Lower lobe of right lung (tissue), 2 donors: ENCODE results near the gene ASTE1. TPM values are rescaled to one million over a fixed set of nuclear protein-coding genes. Genes with fewer than 3 reads are reported as not detected.
"Not testable (repeated sequence)": the region's sequence is repeated elsewhere in the genome, so short reads cannot be mapped to it uniquely, and the experiment has no call there.

Experiments
- ATAC-seq, 2 donors: fragments of 200-7000 bp; cut with Tn5 transposase; one replicate each; pipeline ENCODE4 v1.9.1; 2020 to 2022; ENCODE audit warnings: mild to moderate bottlenecking in 2 of 2, moderate library complexity in 2 of 2
- DNase-seq: peaks from one replicate; pipeline ENCODE4 v3.0.0-alpha.2; 2020
- H3K27ac ChIP-seq: fragments of 200-600 bp; one replicate; pipeline ENCODE4 v1.8.0; 2022
- H3K27me3 ChIP-seq: fragments of 200-600 bp; one replicate; pipeline ENCODE4 v1.8.0; 2022; ENCODE audit warnings: low read depth
- H3K36me3 ChIP-seq: fragments of 200-600 bp; one replicate; pipeline ENCODE4 v1.8.0; 2022; ENCODE audit warnings: mild to moderate bottlenecking
- H3K4me1 ChIP-seq: fragments of 200-600 bp; one replicate; pipeline ENCODE4 v1.8.0; 2022
- H3K4me3 ChIP-seq: fragments of 200-600 bp; one replicate; pipeline ENCODE4 v1.8.0; 2022; ENCODE audit warnings: mild to moderate bottlenecking
- H3K9me3 ChIP-seq: fragments of 200-600 bp; one replicate; pipeline ENCODE4 v1.8.0; 2022
- intact Hi-C: fragments of 100-400 bp; cut with DNase I; formaldehyde crosslinking; loops from one replicate; pipeline ENCODE4 v1.11.0; 2022
- total RNA-seq: library from RNA; stranded (reverse); fragmentation: NEBNext Ultra II Directional; extraction: Animal tissue kit (Norgen Biotek cat#: 25700); gene quantifications from one replicate; pipeline ENCODE4 v1.2.1, GENCODE V29; 2021
- TF ChIP-seq, protein P1 (sequence below): fragments of 200-600 bp; IDR thresholded peaks from one replicate; pipeline ENCODE4 v1.8.0; 2022; ENCODE audit warnings: antibody characterized with exemption, mild to moderate bottlenecking
- donor health status: DM: no; HTN: yes; CAD: no; lungs with severe emphysema.

The ASTE1 gene
- total RNA-seq, 1 donor from 2014 or later, result 8.1 TPM

DNA sequence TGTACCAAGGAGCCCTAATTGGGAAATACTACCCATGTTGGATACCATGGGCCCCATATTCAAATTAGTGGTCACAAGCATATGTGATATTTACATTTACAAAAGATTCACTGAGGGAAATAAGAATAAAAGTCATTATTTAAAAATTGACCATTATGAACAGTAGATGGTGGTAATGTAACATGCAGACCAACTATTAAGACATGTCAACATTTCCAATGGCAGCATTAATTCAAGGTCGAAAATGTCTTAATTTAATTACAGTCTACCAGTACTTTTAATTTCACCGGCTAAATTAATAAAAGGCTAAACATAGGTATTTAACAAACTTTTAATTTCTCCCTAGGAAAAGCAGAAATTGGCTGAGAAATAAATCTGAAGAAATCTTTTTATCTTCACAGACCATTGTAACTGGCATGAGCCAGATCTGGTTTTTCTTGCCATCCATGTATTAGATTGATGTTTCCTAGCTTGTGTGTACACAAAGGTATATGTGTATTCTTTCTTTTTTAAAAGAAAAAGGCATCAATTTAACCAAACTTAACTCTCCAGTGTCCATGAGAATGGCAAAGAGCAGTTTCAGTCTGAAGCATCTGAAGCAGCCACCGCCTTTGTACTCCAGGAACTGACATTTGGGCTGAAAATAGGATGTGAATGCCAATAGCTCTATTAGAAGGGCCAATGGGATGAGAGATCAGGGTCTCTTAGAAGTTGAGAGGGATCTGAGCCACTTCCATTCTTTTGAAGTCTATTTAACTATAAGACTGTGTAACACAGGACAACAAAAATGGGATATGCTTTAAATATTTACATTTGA lies 26.6 kb upstream of the ASTE1 start:
- ATAC-seq, result no peak
- H3K27me3 ChIP-seq, result no peaks in the 10 kb centered on the region
- TF ChIP-seq, protein P1, sequence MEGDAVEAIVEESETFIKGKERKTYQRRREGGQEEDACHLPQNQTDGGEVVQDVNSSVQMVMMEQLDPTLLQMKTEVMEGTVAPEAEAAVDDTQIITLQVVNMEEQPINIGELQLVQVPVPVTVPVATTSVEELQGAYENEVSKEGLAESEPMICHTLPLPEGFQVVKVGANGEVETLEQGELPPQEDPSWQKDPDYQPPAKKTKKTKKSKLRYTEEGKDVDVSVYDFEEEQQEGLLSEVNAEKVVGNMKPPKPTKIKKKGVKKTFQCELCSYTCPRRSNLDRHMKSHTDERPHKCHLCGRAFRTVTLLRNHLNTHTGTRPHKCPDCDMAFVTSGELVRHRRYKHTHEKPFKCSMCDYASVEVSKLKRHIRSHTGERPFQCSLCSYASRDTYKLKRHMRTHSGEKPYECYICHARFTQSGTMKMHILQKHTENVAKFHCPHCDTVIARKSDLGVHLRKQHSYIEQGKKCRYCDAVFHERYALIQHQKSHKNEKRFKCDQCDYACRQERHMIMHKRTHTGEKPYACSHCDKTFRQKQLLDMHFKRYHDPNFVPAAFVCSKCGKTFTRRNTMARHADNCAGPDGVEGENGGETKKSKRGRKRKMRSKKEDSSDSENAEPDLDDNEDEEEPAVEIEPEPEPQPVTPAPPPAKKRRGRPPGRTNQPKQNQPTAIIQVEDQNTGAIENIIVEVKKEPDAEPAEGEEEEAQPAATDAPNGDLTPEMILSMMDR, result no peak
- no peaks in the 10 kb centered on the region for H3K9me3 ChIP-seq
- DNase-seq, result no peak
- H3K4me3 ChIP-seq, result no peak overlapping the region
- no peaks in the 10 kb centered on the region for H3K4me1 ChIP-seq
- intact Hi-C loops, result no loop called here
- H3K27ac ChIP-seq, result no peak overlapping the region
- no peaks in the 10 kb centered on the region for H3K36me3 ChIP-seq

DNA sequence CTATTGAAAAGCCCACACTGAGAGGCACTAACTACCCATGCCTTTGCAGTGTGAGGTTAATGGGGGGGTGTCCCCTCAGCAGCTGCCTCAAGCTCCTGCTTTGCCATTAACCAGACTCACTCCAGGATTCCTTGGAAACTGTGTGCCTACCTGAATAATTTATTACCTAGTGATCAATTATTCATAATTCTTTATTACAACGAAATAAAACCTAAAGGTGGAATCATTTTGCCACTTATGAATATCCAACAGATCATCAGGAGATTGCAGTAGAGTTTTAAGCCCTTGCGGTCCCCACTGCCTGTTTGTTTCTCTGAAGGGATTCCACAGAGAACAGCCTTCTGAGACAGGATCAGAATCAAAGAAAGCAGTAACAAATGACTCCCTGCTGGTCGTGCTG lies 23.4 kb upstream of the ASTE1 start:
- no peaks in the 10 kb centered on the region for H3K9me3 ChIP-seq
- no peaks in the 10 kb centered on the region for H3K36me3 ChIP-seq
- DNase-seq, result no peak
- H3K27me3 ChIP-seq, result no peaks in the 10 kb centered on the region
- no peaks in the 10 kb centered on the region for H3K4me1 ChIP-seq
- H3K4me3 ChIP-seq, result no peak overlapping the region
- intact Hi-C loops, result no loop called here
- no peak overlapping the region for H3K27ac ChIP-seq
- TF ChIP-seq, protein P1, result no peak
- ATAC-seq, result no peak

DNA sequence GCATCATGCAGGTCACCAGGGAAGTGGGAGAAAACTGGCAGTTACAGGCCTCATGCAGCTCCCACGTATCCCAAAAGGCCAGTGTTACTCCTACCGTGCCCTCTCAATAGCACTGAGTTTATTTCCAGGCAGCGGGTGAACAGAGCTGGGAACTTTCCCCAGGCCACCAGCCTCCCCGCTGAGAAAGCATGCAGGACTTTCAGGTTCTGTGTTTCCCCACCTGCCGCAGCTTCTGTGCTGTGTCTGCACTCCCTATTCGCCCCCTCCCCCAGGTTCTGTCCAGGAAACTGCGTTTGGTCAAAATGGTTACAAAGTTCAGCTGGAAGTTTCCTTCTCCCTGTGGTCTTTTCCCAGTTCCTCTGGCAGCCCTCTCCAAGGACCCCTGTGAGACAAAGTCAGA lies 21.4 kb upstream of the ASTE1 start:
- Histone ChIP-seq H3K27ac (no peak overlapping the region), H3K27me3 (no peaks in the 10 kb centered on the region), H3K4me1 (no peaks in the 10 kb centered on the region), H3K9me3 (no peaks in the 10 kb centered on the region), H3K4me3 (no peak overlapping the region), H3K36me3 (no peaks in the 10 kb centered on the region)
- ATAC-seq (no peak), DNase-seq (no peak)
- TF ChIP-seq, protein P1, result no peak
- intact Hi-C loops, result no loop called here

DNA sequence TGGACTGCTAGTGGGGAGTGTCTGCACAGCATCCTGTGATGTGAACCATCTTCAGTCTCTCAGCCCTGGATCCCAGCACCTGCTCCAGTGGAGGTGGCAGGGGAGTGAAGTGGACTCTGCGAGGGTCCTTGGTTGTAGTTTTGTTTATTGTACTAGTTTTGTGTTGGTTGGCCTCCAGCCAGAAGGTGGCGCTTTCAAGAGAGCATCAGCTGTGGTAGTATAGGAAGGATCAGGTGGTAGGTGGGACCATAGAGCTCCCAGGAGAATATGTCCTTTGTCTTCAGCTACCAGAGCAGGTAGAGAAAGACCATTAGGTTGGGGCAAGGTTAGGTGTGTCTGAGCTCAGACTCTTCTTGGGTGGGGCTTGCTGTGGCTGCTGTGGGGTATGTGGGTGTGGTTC lies 21.0 kb upstream of the ASTE1 start:
- ATAC-seq, result no peak
- H3K27ac ChIP-seq, result no peak overlapping the region
- no peak for DNase-seq
- intact Hi-C loops, result no loop called here
- no peak overlapping the region for H3K4me3 ChIP-seq
- H3K9me3 ChIP-seq, result no peaks in the 10 kb centered on the region
- H3K4me1 ChIP-seq, result no peaks in the 10 kb centered on the region
- H3K27me3 ChIP-seq, result no peaks in the 10 kb centered on the region
- no peaks in the 10 kb centered on the region for H3K36me3 ChIP-seq
- TF ChIP-seq, protein P1, result no peak

DNA sequence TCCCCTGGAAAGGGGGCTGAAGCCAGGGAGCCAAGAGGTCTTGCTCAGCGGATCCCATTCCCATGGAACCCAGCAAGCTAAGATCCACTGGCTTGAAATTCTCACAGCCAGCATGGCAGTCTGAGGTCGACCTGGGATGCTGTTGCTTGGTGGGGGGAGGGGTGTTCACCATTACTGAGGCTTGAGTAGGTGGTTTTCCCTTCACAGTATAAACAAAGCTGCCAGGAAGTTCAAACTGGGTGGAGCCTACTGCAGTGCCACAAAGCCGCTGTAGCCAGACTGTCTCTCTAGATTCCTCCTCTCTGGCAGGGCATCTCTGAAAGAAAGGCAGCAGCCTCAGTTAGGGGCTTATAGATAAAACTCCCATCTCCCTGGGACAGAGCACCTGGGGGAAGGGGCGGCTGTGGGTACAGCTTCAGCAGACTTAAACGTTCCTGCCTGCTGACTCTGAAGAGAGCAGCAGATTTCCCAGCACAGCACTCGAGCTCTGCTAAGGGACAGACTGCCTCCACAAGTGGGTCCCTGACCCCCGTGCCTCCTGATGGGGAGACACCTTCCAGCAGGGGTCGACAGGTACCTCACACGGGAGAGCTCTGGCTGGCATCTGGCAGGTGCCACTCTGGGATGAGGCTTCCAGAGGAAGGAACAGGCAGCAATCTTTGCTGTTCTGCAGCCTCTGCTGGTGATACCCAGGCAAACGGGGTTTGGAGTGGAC lies 15.8 kb upstream of the ASTE1 start:
- H3K27ac ChIP-seq, DNase-seq, H3K36me3 ChIP-seq, H3K27me3 ChIP-seq, ATAC-seq, H3K4me1 ChIP-seq, H3K4me3 ChIP-seq, intact Hi-C loops, H3K9me3 ChIP-seq: not testable (repeated sequence)

DNA sequence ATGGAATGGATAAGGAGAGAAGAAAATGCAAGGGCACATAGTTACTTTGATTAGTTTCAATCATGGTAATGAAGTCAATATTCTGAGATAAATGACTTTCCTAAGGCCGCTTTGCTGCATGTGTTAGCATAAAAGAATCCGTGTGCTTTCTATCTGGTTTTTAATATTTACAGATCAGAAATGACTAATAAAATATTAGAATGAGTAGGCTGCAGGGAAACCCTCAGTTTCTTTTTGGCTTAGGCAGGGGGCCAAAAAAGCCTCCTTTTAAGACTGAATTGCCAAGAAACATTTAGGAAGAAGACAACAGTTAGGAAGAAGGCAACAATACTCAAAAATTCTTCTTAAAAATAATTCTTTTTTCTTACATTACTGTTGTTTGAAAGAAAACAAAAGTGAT lies 11.7 kb upstream of the ASTE1 start:
- Histone ChIP-seq H3K27me3 (no peaks in the 10 kb centered on the region), H3K4me1 (no peaks in the 10 kb centered on the region), H3K4me3 (no peak overlapping the region), H3K36me3 (no peaks in the 10 kb centered on the region), H3K9me3 (no peaks in the 10 kb centered on the region), H3K27ac (no peak overlapping the region)
- TF ChIP-seq, protein P1, result no peak
- intact Hi-C loops, result no loop called here
- ATAC-seq (no peak), DNase-seq (no peak)
